Melanocyte of skin (primary cell): Measurements from ENCODE around the gene CT55. TPM values are rescaled to one million over a fixed set of nuclear protein-coding genes. Genes with fewer than 3 reads are reported as not detected.

Experiments
- total RNA-seq, 2 donors: library from RNA; depleted of rRNA; stranded (reverse); fragments of >200 nt; gene quantifications; 2 replicates each; pipeline ENCODE4 v1.2.3, GENCODE V29; 2012

CT55 gene
- not detected for total RNA-seq

GRCh38 chrX:135170877-135171519 is at the start of gene CT55:
CT55 (minus strand) TSS chrX:135171398; CDS start chrX:135171171, 227 bp downstream.

DNA sequence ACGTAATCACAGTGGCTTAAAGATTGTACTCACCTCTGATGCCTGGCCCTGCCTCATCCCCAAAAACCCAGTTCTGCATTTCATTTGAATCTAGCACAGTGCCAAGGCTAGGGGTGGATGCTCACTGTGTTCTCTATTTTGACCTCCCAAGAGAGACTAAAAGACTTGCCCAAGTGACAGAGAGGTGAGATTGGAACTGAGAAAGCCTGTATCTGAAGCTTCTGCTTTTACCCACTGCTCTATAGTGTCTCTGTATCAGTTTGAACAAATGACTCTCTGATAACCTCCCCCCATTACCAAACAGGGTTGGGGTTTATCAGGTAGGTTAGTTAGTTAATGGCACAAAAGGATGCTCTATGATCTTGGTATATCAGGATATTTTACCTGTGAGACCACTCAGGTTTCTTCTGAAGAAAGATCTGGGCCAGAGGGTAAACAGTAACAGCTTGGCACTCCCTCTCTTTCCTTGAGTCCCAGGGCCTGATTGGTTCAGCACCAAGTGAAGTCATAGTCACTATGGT is 51.1 kb downstream of the CT55 start, which contains the start of gene ETDB:
Gene ETDB (minus strand): TSS at position 471 of the 521 bp plus-strand sequence. CDS start 1,265 bp downstream, outside the sequence.

Other genes starting within 250 kb of the CT55 start
- 1 to 10 TPM; 2.4 to 4.7 TPM for gene SMIM10, start 180.4 kb downstream of the CT55 start, total RNA-seq
- 1 to 10 TPM; 3.8 to 4.0 TPM for gene RTL8B, start 148.9 kb downstream of the CT55 start, total RNA-seq
- 10 to 100 TPM; 30.3 to 36.1 TPM for gene RTL8C, start 139.0 kb downstream of the CT55 start, total RNA-seq
- gene RTL8A, start 119.3 kb downstream of the CT55 start, total RNA-seq = 1 to 10 TPM; 6.9 to 7.7 TPM
- gene SMIM10L2B, start 72.7 kb downstream of the CT55 start, total RNA-seq = 1 to 10 TPM in 1 of 2 donors, under 1 TPM in 1; 0.67 to 1.4 TPM
- gene ETDB, start 50.9 kb downstream of the CT55 start, total RNA-seq = not detected
- gene ETDA, start 80.7 kb upstream of the CT55 start, total RNA-seq = not detected
- not detected for gene ETDC, start 138.1 kb upstream of the CT55 start, total RNA-seq
- gene ZNF75D, start 172.7 kb upstream of the CT55 start, total RNA-seq = 1 to 10 TPM; 5.7 to 6.2 TPM
- 1 to 10 TPM; 8.0 to 10.0 TPM for gene ZNF449, start 173.4 kb upstream of the CT55 start, total RNA-seq